Gastroesophageal sphincter (tissue), 4 donors: ENCODE results near the gene THBS1. TPM values are rescaled to one million over a fixed set of nuclear protein-coding genes. Genes with fewer than 3 reads are reported as not detected.

Experiments used
- ATAC-seq: fragments of 150-250 bp; one replicate; pipeline ENCODE4 v1.9.1; 2016; ENCODE audit warnings: mild to moderate bottlenecking, moderate library complexity
- H3K27ac ChIP-seq, 4 donors: fragments of 200-600 bp; sonication (generic) in 3 of 4; 1 replicate in 3 of 4; 2 replicates in 1 of 4; pipeline ENCODE4 v1.5.1; 2016 to 2019
- H3K27me3 ChIP-seq: fragments of 200-600 bp; sonication (generic); one replicate; pipeline ENCODE4 v1.5.1; 2019
- H3K36me3 ChIP-seq, 2 donors: fragments of 200-600 bp; sonication (generic); one replicate each; pipeline ENCODE4 v1.5.1; 2019; ENCODE audit warnings: control low read depth in 1 of 2
- H3K4me1 ChIP-seq, 3 donors: fragments of 200-600 bp; sonication (generic); 1 replicate in 2 of 3; 2 replicates in 1 of 3; pipeline ENCODE4 v1.5.1; 2016 to 2019; ENCODE audit warnings: control low read depth in 2 of 3
- H3K4me3 ChIP-seq, 2 donors: fragments of 200-600 bp; sonication (generic); one replicate each; pipeline ENCODE4 v1.5.1; 2019; ENCODE audit warnings: mild to moderate bottlenecking in 1 of 2, moderate library complexity in 1 of 2
- H3K9me3 ChIP-seq, 3 donors: fragments of 200-600 bp; sonication (generic); one replicate each; pipeline ENCODE4 v1.5.1; 2017 to 2019; ENCODE audit warnings: control low read depth in 2 of 3
- CTCF ChIP-seq, 4 experiments: fragments of 200-600 bp in 2 of 4; fragments of 450-650 bp in 2 of 4; sonication (generic) in 1 of 4; IDR thresholded peaks; one replicate each; pipeline ENCODE4 v1.5.1; 2017 to 2019; ENCODE audit warnings: antibody characterized with exemption in 4 of 4, mild to moderate bottlenecking in 2 of 4, moderate library complexity in 2 of 4
- EP300 ChIP-seq: sonication (generic); formaldehyde crosslinking; IDR thresholded peaks from one replicate; pipeline ENCODE4 v1.6.1; 2017; ENCODE audit warnings: antibody characterized with exemption, mild to moderate bottlenecking
- POLR2A ChIP-seq, 2 donors: fragments of 450-650 bp; IDR thresholded peaks; one replicate each; pipeline ENCODE4 v1.6.1; 2017; ENCODE audit warnings: antibody characterized with exemption in 2 of 2, mild to moderate bottlenecking in 2 of 2, moderate library complexity in 1 of 2
- POLR2AphosphoS5 ChIP-seq: sonication (generic); formaldehyde crosslinking; IDR thresholded peaks from one replicate; pipeline ENCODE4 v1.6.1; 2017; ENCODE audit warnings: antibody characterized with exemption
- WGBS, 2 donors: methylation state at CpG; one replicate each; pipeline ENCODE4 v1.1.5; 2018; ENCODE audit warnings: low coverage in 1 of 2; 5-methylcytosine and 5-hydroxymethylcytosine counted together
- total RNA-seq, 4 donors: library from RNA; depleted of rRNA; stranded (reverse); fragments of >200 nt; gene quantifications; one replicate each; pipeline ENCODE4 v1.1.0, GENCODE V29; 2016

The THBS1 gene
- total RNA-seq, 4 donors from 2014 or later, result 183 to 1,645 (median 277) TPM

GRCh38 chr15:39629906-39630305, 49.0 kb downstream of the THBS1 start:
- H3K4me1 ChIP-seq, result peaks cover 2 to 37% (median 13%) of the 10 kb centered on the region in 3 donors
- ATAC-seq, result no peak
- 64 to 83% methylated on average over 3 of the region's 3 CpGs for WGBS, 2 donors
- TF ChIP-seq POLR2AphosphoS5, result no peak
- no peak for TF ChIP-seq EP300
- no peak overlapping the region for H3K4me3 ChIP-seq
- no peaks in the 10 kb centered on the region for H3K9me3 ChIP-seq
- no peak overlapping the region for H3K27ac ChIP-seq
- no peaks in the 10 kb centered on the region for H3K27me3 ChIP-seq
- no peaks in the 10 kb centered on the region for H3K36me3 ChIP-seq

GRCh38 chr15:39631357-39631756, 50.5 kb downstream of the THBS1 start:
- 80 to 83% methylated on average over 3 of the region's 3 CpGs for WGBS, 2 donors
- no peak overlapping the region for H3K4me3 ChIP-seq
- ATAC-seq, result no peak
- TF ChIP-seq CTCF (IDR thresholded peaks at IDR 0.05), result no peak
- no peak for TF ChIP-seq EP300
- no peak for TF ChIP-seq POLR2A (IDR thresholded peaks at IDR 0.05)
- no peak for TF ChIP-seq POLR2AphosphoS5
- no peaks in the 10 kb centered on the region for H3K27me3 ChIP-seq
- no peak overlapping the region for H3K27ac ChIP-seq
- peaks cover 0 to 26% (median 6%) of the 10 kb centered on the region in 3 donors for H3K4me1 ChIP-seq
- H3K36me3 ChIP-seq, result no peaks in the 10 kb centered on the region
- H3K9me3 ChIP-seq, result no peaks in the 10 kb centered on the region

- H3K27me3 ChIP-seq, result no peaks in the 10 kb centered on the region
- H3K4me3 ChIP-seq, result no peak overlapping the region
- ATAC-seq, result no peak
- TF ChIP-seq CTCF (IDR thresholded peaks at IDR 0.05) (no peak), POLR2A (IDR thresholded peaks at IDR 0.05) (no peak), EP300 (no peak)
- H3K36me3 ChIP-seq, result no peaks in the 10 kb centered on the region
- no peaks in the 10 kb centered on the region for H3K9me3 ChIP-seq
- H3K27ac ChIP-seq, result no peak overlapping the region
- H3K4me1 ChIP-seq, result peaks cover 7 to 27% (median 12%) of the 10 kb centered on the region in 3 donors
- WGBS, 2 donors, result 77 to 100% methylated on average over 1 of the region's 1 CpG
Observed at GRCh38 chr15:39638041-39638440, 57.2 kb downstream of the THBS1 start.

- Histone ChIP-seq H3K36me3 (no peaks in the 10 kb centered on the region), H3K27me3 (no peaks in the 10 kb centered on the region), H3K4me1 (peaks cover 7 to 37% (median 12%) of the 10 kb centered on the region in 3 donors), H3K9me3 (no peaks in the 10 kb centered on the region), H3K27ac (no peak overlapping the region), H3K4me3 (no peak overlapping the region)
- no peak for ATAC-seq
- 89 to 100% methylated on average over 1 of the region's 1 CpG for WGBS, 2 donors
- TF ChIP-seq POLR2A (IDR thresholded peaks at IDR 0.05) (no peak), POLR2AphosphoS5 (no peak), CTCF (IDR thresholded peaks at IDR 0.05) (no peak), EP300 (no peak)
Observed at GRCh38 chr15:39639037-39639436, 58.2 kb downstream of the THBS1 start.

GRCh38 chr15:39640665-39641064, 59.8 kb downstream of the THBS1 start:
- no peaks in the 10 kb centered on the region for H3K36me3 ChIP-seq
- H3K4me3 ChIP-seq, result no peak overlapping the region
- TF ChIP-seq POLR2AphosphoS5 (no peak), CTCF (IDR thresholded peaks at IDR 0.05) (no peak), POLR2A (IDR thresholded peaks at IDR 0.05) (no peak), EP300 (no peak)
- peaks cover 7 to 48% (median 12%) of the 10 kb centered on the region in 3 donors for H3K4me1 ChIP-seq
- no peak for ATAC-seq
- 72 to 81% methylated on average over 3 of the region's 3 CpGs for WGBS, 2 donors
- no peak overlapping the region for H3K27ac ChIP-seq
- no peaks in the 10 kb centered on the region for H3K9me3 ChIP-seq
- no peaks in the 10 kb centered on the region for H3K27me3 ChIP-seq
